Tibial nerve (tissue), 4 donors: ENCODE data around the gene RNF213. TPM values are rescaled to one million over a fixed set of nuclear protein-coding genes. Genes with fewer than 3 reads are reported as not detected.

Experiments used
- DNase-seq, 2 donors: peaks; one replicate each; pipeline ENCODE4 v3.0.0-alpha.2; 2019; ENCODE audit warnings: low spot score in 2 of 2
- H3K27ac ChIP-seq, 4 donors: fragments of 200-600 bp; sonication (generic) in 3 of 4; one replicate each; pipeline ENCODE4 v1.5.1; 2017 to 2019; ENCODE audit warnings: mild to moderate bottlenecking in 1 of 4
- H3K27me3 ChIP-seq, 2 donors: fragments of 200-600 bp; sonication (generic) in 1 of 2; one replicate each; pipeline versions ENCODE4 v1.5.1 to v1.6.0; 2017 to 2019
- H3K36me3 ChIP-seq, 3 donors: fragments of 200-600 bp; sonication (generic); one replicate each; pipeline ENCODE4 v1.5.1; 2018 to 2019
- H3K4me1 ChIP-seq, 4 donors: fragments of 200-600 bp; sonication (generic) in 3 of 4; one replicate each; pipeline ENCODE4 v1.5.1; 2017 to 2019
- H3K4me3 ChIP-seq, 4 donors: fragments of 200-600 bp; sonication (generic) in 3 of 4; one replicate each; pipeline ENCODE4 v1.5.1; 2017 to 2019; ENCODE audit warnings: mild to moderate bottlenecking in 1 of 4, moderate library complexity in 1 of 4
- H3K9me3 ChIP-seq, 4 donors: fragments of 200-600 bp; sonication (generic) in 3 of 4; one replicate each; pipeline ENCODE4 v1.5.1; 2017 to 2019
- CTCF ChIP-seq, 5 experiments: fragments of 200-600 bp in 3 of 5; fragments of 450-650 bp in 2 of 5; sonication (generic) in 3 of 5; IDR thresholded peaks; one replicate each; pipeline ENCODE4 v1.5.1; 2016 to 2019; ENCODE audit warnings: antibody characterized with exemption in 5 of 5, mild to moderate bottlenecking in 3 of 5, moderate library complexity in 2 of 5
- EP300 ChIP-seq, 2 donors: sonication (generic); formaldehyde crosslinking; IDR thresholded peaks; one replicate each; pipeline ENCODE4 v1.6.1; 2017; ENCODE audit warnings: antibody characterized with exemption in 2 of 2, mild to moderate bottlenecking in 1 of 2
- POLR2A ChIP-seq, 2 donors: fragments of 450-650 bp; IDR thresholded peaks; one replicate each; pipeline ENCODE4 v1.6.1; 2017; ENCODE audit warnings: antibody characterized with exemption in 2 of 2, mild to moderate bottlenecking in 2 of 2, moderate library complexity in 2 of 2
- WGBS, 2 donors: methylation state at CpG; one replicate each; pipeline ENCODE4 v1.1.5; 2018; 5-methylcytosine and 5-hydroxymethylcytosine counted together
- total RNA-seq, 4 donors: library from RNA; depleted of rRNA; stranded (reverse); fragments of >200 nt; gene quantifications; one replicate each; pipeline ENCODE4 v1.1.0, GENCODE V29; 2016

Gene RNF213
- total RNA-seq, 4 donors from 2014 or later: 107 to 148 (median 119) TPM

GRCh38 chr17:80291691-80292487 lies 31.2 kb downstream of the RNF213 start:
- WGBS, 2 donors: 93 to 94% methylated on average over 20 of the region's 20 CpGs
- Histone ChIP-seq H3K4me1 (no peaks in the 10 kb centered on the region), H3K36me3 (peaks cover 5 to 99% (median 68%) of the 10 kb centered on the region in 3 donors), H3K9me3 (no peaks in the 10 kb centered on the region), H3K4me3 (no peak overlapping the region), H3K27ac (no peak overlapping the region), H3K27me3 (no peaks in the 10 kb centered on the region)
- no peak for DNase-seq
- TF ChIP-seq EP300 (IDR thresholded peaks at IDR 0.05): no peak

DNA sequence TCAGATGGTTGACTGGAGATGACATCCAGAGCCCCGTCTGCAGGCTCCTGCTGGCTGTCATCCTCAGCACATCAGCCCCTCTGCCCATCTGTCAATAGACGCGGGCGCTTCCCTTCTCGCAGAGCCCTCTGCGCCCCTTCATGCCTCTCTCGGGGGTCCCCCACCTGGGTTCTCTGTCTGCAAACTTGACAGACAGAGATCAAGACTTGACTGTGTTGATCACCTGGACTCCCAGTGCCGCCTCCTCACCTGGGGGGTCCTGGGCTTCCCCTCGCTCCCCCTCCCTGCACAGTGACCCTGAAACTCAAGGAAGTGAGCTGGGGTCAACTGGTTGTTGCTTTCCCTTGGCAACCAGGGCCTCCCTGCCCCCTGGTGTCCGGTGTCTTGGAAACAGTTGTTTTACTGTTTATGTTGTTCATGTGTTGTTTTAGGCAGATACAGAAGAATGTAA lies 31.9 kb downstream of the RNF213 start:
- Histone ChIP-seq H3K27ac (no peak overlapping the region), H3K36me3 (peaks cover 5 to 100% (median 73%) of the 10 kb centered on the region in 3 donors), H3K4me1 (no peaks in the 10 kb centered on the region), H3K9me3 (no peaks in the 10 kb centered on the region), H3K27me3 (no peaks in the 10 kb centered on the region), H3K4me3 (no peak overlapping the region)
- WGBS, 2 donors: 83 to 89% methylated on average over 10 of the region's 10 CpGs
- TF ChIP-seq POLR2A (IDR thresholded peaks at IDR 0.05) (no peak), EP300 (IDR thresholded peaks at IDR 0.05) (no peak), CTCF (IDR thresholded peaks at IDR 0.05) (no peak)
- DNase-seq: no peak

DNA sequence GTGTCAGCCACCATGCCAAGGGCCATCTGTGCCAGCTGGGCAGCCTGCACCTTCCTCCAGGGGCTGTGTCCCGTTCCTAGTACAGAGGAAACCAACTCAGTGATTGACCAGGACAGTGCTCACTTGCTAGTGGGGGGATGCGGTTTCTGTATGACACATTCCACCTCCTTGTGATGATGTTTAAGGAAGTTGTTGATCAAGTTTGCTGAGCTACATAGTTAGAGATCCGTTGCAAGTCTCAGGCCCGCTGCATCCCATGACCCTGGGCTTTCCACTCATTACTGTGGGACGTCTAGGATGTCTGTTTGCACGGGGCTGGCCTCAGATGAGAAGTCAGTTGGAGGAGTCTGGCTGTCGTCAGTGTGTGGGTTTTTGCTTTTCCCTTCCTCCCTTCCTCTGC lies 33.6 kb downstream of the RNF213 start:
- Histone ChIP-seq H3K4me3 (no peak overlapping the region), H3K4me1 (no peaks in the 10 kb centered on the region), H3K36me3 (peaks cover 5 to 100% (median 68%) of the 10 kb centered on the region in 3 donors), H3K27me3 (no peaks in the 10 kb centered on the region), H3K27ac (no peak overlapping the region), H3K9me3 (no peaks in the 10 kb centered on the region)
- TF ChIP-seq POLR2A (IDR thresholded peaks at IDR 0.05) (no peak), EP300 (IDR thresholded peaks at IDR 0.05) (no peak), CTCF (IDR thresholded peaks at IDR 0.05) (no peak)
- no peak for DNase-seq
- WGBS, 2 donors: 75 to 80% methylated on average over 7 of the region's 7 CpGs

- WGBS, 2 donors: 87 to 95% methylated on average over 6 of the region's 6 CpGs
- no peak overlapping the region for H3K4me3 ChIP-seq
- DNase-seq: no peak
- no peaks in the 10 kb centered on the region for H3K4me1 ChIP-seq
- no peak overlapping the region for H3K27ac ChIP-seq
- no peaks in the 10 kb centered on the region for H3K9me3 ChIP-seq
- no peaks in the 10 kb centered on the region for H3K27me3 ChIP-seq
- TF ChIP-seq EP300 (IDR thresholded peaks at IDR 0.05) (no peak), CTCF (IDR thresholded peaks at IDR 0.05) (no peak), POLR2A (IDR thresholded peaks at IDR 0.05) (no peak)
- peaks cover 5 to 100% (median 63%) of the 10 kb centered on the region in 3 donors for H3K36me3 ChIP-seq
Measured at GRCh38 chr17:80294653-80295052, 34.0 kb downstream of the RNF213 start.

DNA sequence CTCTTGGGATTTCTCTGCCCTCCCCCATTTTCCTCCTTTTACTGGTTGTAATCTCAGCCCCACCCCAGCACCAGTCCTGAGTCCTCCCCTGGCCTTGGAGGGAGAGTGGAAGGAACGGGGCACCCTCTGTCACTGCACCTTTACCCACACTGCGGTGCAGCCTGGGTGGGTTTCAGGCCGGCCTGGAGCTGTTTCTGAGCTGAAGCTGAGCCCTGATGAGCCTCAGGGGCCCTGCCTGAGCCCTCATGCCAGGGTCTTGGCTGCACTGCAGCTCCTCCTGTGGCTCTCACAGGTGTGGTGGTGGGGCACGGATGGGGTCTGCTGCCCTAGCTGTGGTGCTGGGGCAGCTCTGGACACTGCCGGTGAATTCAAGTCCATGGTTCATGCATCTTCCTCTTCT lies 34.5 kb downstream of the RNF213 start:
- no peak for DNase-seq
- TF ChIP-seq EP300 (IDR thresholded peaks at IDR 0.05) (no peak), POLR2A (IDR thresholded peaks at IDR 0.05) (no peak), CTCF (IDR thresholded peaks at IDR 0.05) (no peak)
- no peaks in the 10 kb centered on the region for H3K4me1 ChIP-seq
- no peak overlapping the region for H3K4me3 ChIP-seq
- H3K36me3 ChIP-seq: peaks cover 3 to 100% (median 59%) of the 10 kb centered on the region in 3 donors
- no peaks in the 10 kb centered on the region for H3K27me3 ChIP-seq
- H3K27ac ChIP-seq: no peak overlapping the region
- H3K9me3 ChIP-seq: no peaks in the 10 kb centered on the region
- WGBS, 2 donors: 88 to 91% methylated on average over 5 of the region's 5 CpGs
